Measurements from ENCODE around the gene GJA4.

DNA sequence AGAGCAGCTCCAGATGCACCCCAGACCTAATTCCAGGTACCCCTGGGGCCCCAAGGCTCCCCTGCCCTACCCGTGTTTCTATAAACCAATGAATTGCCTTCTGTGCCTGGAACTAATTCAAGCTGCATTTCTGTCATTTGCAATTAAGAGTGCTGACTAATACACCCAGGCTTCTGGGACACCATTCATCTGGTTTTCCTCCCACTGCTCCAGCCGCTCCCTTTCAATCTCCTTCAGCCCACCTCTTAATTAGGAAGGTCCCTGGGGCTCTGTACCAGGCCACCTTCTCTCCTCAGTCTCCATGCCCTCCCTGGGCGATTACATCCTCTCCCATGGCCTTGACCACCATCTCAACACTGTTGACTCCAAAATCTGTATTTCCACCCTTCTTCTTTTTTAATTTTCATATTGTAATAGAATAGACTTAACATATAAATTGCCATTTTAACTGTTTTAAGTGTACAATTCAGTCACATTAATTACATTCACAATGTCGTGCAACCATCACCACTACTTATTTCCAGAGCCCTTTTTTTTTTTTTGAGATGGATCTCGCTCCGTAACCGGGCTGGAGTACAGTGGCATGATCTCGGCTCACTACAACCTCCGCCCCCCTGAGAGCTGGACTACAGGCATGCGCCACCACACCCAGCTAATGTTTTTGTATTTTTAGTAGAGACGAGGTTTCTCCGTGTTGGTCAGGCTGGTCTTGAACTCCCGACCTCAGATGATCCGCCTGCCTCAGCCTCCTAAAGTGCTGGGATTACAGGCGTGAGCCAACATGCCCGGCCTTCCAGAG is 21.0 kb upstream of the GJA4 start:
- TF ChIP-seq CTCF (conservative IDR thresholded peaks at IDR 0.05 in 1 of 2, IDR thresholded peaks at IDR 0.05 in 1 of 2; ENCODE audit: low read depth in 1 of 2, low read length in 2 of 2) (no peak), EZH2 (IDR thresholded peaks at IDR 0.05; ENCODE audit: low read length, missing control alignments) (no peak)

Data from fibroblast of lung (primary cell).